HG03060 (cell line): Measurements from ENCODE around the gene PARP12.

Source experiments
- ATAC-seq: cut with Tn5 transposase; IDR thresholded peaks from one replicate; pipeline ENCODE4 v1.9.1; 2021; ENCODE audit warnings: low read depth, moderate number of reproducible peaks; ENCODE audit not compliant: unreplicated experiment

PARP12 gene

GRCh38 chr7:140017034-140017433 is 45.7 kb downstream of the PARP12 start:
- no peak for ATAC-seq

- no peak for ATAC-seq
Measured at GRCh38 chr7:140016540-140016939, 46.2 kb downstream of the PARP12 start.

DNA sequence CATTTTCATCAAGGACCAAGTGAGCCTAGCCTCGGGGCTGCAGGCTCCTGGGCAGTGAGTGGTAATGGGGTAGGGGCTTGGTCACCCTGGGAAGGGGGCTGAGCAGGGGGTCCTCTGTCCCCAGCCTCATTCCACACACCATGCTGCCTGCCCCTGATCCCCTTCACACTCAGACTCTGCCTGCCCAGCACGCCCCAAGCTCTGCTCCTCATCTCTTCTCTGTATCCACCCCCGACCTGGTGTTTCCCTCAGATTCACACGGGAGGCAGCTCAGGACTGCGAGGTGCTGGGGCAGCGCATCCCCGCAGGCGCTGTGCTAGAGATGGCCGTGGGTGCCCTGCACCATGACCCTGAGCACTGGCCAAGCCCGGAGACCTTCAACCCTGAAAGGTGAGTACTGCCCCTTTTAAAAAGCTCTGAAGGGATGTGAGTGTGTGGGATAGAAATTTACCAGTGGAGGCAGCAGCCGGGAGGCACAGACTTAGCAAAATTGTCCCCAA is 47.2 kb downstream of the PARP12 start:
- ATAC-seq: no peak

DNA sequence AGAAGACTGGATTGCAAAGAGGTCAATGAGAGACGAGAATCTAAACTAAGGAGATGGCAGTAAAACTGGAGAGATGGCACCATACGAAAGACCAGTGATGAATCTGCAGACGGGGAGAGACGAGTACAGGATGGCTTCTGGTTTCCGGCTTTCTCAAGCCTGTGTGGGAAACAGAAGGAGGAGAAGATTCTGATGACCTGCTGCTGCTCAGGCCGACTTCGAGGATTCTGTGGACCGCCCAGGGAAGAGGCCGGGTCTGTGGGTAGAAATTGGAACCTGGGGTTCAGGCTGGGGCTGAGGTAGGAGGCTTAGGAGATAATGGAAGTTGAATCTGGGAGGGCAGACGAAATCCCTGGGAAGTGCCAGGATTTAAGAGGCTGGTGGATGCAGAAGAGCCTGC is 48.6 kb downstream of the PARP12 start:
- ATAC-seq: no peak

GRCh38 chr7:140013676-140014075 is 49.1 kb downstream of the PARP12 start:
- ATAC-seq: no peak

DNA sequence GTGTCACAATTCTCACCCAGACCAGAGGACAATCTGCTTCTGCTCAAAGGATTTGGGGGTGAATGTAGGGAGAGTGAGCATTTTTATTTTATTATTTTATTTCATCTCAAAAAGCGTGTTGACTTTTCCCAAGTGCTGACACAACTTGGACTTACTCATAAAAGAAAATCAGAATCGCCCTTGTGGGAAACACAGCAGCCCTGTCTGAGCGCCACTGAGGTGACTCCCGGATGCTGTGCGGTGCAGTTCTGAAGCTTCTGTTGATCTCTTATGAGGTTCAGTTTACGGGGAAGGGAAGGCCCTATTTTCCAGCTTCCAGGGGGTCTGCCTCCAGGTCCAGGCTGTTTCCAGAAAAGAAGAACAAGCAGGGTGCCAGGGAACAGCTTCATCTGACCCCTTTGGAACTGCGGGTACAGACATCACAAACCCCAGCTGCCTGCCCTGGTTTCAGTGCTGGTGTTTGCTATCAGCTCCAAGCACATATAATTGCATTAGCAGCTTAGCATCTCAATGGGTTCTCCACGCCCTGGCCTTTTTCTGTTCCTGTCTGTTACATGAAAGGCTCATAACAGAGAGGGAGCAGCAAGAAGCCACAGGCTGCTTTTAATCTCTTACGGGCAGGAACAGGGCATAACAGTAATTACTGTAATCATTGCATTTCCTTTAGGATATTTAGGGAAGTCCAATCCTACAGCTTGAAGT is 52.4 kb downstream of the PARP12 start:
- ATAC-seq: no peak

DNA sequence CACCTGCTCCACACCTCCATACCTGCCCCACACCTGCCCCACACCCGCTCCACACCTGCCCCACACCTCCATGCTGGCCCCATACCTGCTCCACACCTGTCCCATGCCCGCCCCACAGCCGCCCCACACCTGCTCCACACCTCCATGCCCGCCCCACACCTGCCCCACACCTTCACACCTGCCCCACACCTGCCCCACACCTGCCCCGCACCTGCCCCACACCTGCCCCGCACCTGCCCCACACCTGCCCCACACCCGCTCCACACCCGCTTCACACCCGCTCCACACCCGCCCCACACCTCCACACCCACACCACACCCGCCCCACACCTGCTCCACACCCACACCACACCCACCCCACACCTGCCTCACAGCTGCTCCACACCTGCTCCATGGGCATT is 53.0 kb downstream of the PARP12 start:
- ATAC-seq: no peak

GRCh38 chr7:140008755-140009610 is 53.8 kb downstream of the PARP12 start:
- ATAC-seq: no peak

- no peak for ATAC-seq
Measured at GRCh38 chr7:140007051-140007690, 55.6 kb downstream of the PARP12 start.

DNA sequence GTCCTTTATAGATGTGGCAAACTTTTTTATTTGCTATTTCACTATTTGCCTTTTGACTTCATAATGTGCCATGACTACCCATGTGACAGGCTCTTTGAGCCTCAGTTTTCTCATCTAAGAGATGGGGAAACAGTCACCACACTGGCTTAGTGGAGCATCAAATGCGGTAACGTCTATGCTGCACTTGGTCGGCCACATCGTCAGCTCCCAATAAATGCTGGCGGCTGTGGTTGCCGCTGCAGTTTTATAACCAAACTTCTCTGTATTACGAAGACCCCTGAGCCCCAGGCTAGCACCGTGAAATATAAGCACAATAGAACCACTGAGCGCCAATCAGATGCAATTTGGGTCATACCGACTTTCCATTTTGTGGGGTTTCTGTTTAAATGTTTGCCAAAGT is 56.2 kb downstream of the PARP12 start:
- ATAC-seq: no peak

DNA sequence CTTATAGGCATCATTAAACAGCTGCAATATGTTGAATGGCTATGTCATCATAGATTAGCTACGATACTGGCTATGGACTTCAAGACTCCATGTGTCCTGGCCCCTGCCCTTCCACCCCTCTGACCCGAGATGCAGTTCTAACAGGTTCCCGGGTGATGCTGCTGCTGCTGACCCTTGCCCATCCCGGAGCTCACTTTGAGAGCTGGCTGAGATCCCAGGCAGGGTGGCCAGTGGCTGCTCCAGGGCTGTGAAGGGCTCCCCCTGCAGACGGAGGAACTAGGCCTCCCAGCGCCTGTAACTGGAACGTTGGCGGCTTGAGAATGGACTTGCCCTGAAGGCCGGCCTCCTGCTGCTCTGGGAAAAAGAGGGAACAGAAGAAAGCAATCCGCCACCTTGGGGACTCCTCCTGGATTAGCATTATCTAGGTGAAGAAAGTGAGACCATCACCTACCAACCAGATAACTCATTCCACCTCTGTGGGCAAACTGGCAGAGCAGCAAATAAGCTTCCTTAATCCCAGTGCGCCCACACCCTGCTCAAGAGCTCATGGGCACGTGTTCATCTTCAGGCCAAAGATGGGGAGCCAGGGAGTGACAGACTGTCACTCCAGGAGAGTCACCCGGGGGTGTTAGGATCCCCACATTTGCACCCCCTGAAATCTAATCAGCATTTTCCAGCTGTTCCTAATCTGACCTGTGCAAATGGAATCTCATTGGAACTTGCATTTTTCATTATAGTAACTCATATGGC is 56.8 kb downstream of the PARP12 start:
- ATAC-seq: no peak

DNA sequence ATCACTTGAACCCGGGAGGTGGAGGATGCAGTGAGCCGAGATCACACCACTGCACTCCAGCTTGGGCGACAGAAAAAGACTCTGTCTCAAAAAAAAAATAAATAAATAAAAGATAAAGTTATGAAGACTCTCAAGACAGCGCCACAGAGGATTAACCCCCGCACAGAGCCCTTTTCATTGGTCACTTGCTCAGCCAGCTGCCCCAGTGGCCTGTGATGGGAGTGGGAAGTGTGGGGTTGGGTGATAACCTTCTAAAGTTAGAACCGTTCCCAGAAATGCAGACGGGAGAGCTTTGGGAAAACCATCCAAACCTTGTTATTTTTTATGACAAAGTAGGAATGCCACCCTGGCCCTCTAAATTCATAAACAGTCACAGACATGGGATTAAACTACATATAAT is 57.4 kb downstream of the PARP12 start:
- ATAC-seq: no peak

DNA sequence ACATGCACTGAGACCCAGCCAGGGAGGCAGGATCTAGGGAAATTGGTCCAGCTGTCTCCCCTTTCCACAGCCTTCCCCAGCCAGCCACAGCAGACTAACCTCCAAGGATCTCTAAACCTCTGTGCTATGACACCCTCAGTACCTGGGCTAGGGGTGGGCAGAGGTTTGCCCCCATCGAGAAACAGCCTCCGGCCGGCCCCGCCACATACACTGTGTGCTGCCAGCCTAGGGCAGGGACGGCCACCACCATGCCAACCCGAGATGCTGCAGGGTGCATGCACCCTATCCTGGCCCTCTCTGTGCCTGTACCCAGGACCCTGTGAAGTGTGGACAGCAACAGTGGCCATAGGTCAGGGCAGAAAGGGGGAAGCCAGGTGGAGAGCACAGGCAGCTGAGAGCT is 58.1 kb downstream of the PARP12 start:
- no peak for ATAC-seq

- ATAC-seq: no peak
Measured at GRCh38 chr7:140003913-140004382, 58.8 kb downstream of the PARP12 start.

DNA sequence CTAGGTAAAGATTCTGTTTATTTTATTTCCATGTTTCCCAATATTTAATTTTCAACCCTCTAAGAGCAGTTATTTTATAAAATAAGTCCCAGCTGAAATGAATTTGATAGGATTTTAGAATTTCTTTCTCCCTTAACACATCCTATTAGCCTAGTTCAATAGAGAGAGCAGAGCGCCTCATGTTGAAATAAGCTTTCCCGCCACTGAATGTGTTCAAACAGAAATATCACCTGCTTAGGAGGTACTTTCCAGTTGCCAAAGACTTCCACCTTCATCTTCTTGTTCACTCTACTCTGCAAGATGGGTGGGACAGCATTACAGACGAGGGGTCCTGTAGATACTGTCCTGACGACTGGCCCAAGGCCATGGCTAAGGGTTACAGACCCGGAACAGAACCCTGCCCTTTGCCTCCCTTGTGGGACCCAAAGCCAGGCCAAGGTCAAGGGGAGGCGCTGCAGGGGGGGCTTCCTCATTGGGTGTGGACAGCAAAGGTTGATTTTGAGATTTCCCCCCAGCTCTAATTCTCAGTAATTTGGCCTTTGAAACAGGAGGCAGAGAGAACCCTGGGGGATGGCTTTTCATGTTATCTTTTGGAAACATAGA is 62.0 kb downstream of the PARP12 start:
- ATAC-seq: no peak

DNA sequence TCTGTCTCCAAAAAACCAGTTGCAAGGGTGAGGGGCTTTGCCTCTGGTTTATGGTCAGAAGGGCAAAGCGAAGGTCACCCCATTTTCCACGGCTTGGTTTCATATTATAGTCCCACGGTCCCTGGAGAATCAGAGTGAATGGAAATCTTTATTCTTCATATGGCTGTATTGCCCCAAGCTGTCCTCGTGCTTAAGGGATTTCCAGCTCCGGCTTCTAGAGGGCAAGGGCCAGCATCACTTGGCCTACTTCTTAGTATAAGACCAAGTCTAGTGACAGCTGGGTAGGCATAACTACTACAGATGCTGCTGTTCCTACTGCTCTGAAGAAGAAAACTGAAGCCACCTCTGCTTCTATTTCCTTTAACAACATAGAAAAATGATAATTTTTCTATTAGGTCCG is 63.2 kb downstream of the PARP12 start:
- ATAC-seq: no peak

GRCh38 chr7:139998572-139998971 is 64.2 kb downstream of the PARP12 start:
- ATAC-seq: no peak

DNA sequence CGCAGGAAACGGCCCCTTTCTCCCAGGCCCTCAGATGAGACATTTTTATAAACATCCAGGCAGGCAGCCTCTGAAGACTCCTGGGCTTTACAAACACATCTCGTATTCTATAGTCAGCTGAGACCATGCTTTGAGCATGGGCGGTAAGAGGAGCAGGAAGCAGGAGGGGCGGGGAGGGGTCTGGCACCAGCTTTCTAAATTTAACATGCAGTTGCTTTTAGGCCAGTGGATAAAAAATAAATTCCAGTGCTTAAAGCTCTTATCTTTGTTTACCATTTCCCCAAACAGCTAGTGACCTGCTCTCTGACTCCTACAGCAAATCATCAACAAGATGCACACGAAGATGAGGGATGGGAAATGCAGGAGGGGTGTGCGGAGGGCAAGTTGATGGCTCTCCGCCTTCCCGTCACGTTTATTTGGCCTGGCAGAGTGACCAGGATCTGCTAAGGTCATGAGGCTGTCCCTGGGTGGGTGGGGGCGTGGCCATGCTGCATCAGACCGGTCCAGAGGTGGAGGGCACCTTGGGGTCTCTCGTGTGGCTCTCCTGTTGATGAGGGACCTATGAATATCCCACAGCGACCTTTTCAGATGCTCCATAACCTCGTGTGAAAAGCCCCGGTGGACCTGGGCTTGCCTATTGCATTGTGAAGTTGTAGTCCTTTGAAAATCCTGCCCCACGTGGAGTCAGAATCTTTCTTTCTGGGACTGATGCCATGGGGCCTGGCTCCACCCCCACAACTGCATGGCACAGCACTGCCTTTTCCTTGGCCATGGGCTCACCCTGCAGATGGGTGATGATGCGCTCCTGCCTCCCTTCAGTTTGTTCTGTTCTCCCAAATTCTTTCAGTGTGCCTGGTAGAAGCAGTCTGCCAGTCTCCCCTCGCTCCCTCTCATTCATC is 67.5 kb downstream of the PARP12 start:
- no peak for ATAC-seq

GRCh38 chr7:139994356-139994755 is 68.4 kb downstream of the PARP12 start:
- no peak for ATAC-seq
